HFFc6 (cell line): ENCODE results near the gene CYB561D1. TPM values are rescaled to one million over a fixed set of nuclear protein-coding genes. Genes with fewer than 3 reads are reported as not detected.
"Not testable (repeated sequence)": the region's sequence is repeated elsewhere in the genome, so short reads cannot be mapped to it uniquely, and the experiment has no call there.

ENCODE experiments used
- DNase-seq: peaks from one replicate; pipeline ENCODE4 v3.0.0-alpha.2; 2018
- H3K27ac Mint-ChIP-seq: 2 replicates; pipeline ENCODE4 v1.8.0; 2020; ENCODE audit warnings: mild to moderate bottlenecking, mixed read lengths
- H3K27me3 Mint-ChIP-seq: 2 replicates; pipeline ENCODE4 v1.8.0; 2021; ENCODE audit warnings: mild to moderate bottlenecking, moderate library complexity, mixed read lengths; ENCODE audit not compliant: insufficient read depth
- H3K36me3 Mint-ChIP-seq: 2 replicates; pipeline ENCODE4 v1.8.0; 2021; ENCODE audit warnings: low read depth, mixed read lengths
- H3K4me1 Mint-ChIP-seq: 2 replicates; pipeline ENCODE4 v1.8.0; 2020; ENCODE audit warnings: low read depth, mixed read lengths
- H3K4me3 Mint-ChIP-seq: 2 replicates; pipeline ENCODE4 v1.8.0; 2020; ENCODE audit warnings: mild to moderate bottlenecking, moderate library complexity, mixed read lengths
- H3K9me3 Mint-ChIP-seq: 2 replicates; pipeline ENCODE4 v1.8.0; 2020; ENCODE audit warnings: mild to moderate bottlenecking, mixed read lengths
- CTCF ChIP-seq: fragments of 200-600 bp; sonication (generic); IDR thresholded peaks from 2 replicates; pipeline ENCODE4 v1.5.0; 2021; ENCODE audit warnings: antibody characterized with exemption, mild to moderate bottlenecking
- long read RNA-seq: library from polyadenylated mRNA; unstranded; transcript quantifications from one replicate; pipeline ENCODE4 v2.0.0, GENCODE V29; 2019
- total RNA-seq, 6 experiments: library from RNA; stranded (reverse); fragmentation: NEBNext Ultra II Directional; extraction: Animal tissue kit (Norgen Biotek cat#: 25700); gene quantifications; 2 replicates in 1 of 6; 3 replicates in 5 of 6; pipeline ENCODE4 v1.2.3, GENCODE V29; 2021

CYB561D1 gene
- total RNA-seq: 10 to 100 TPM in 1 of 6 experiments, 1 to 10 TPM in 5; 7.2 to 10.3 (median 8.1) TPM
- long read RNA-seq, full-length matches to known transcripts: 1 of 5 reads
- long read RNA-seq, partial matches to known transcripts: 0 of 5 reads
- long read RNA-seq, other reads (novel, unspliced or antisense): 4 of 5 reads

- TF ChIP-seq CTCF: peak; percentile 96
- H3K9me3 Mint-ChIP-seq: no peaks in the 10 kb centered on the region
- H3K27ac Mint-ChIP-seq: peak within 1 kb of the TSS; percentile 55
- no peaks in the 10 kb centered on the region for H3K27me3 Mint-ChIP-seq
- H3K4me3 Mint-ChIP-seq: peak within 1 kb of the TSS; percentile 96
- no peaks in the 10 kb centered on the region; the same call in 1 of the 2 replicates for H3K36me3 Mint-ChIP-seq
- peak; percentile 69 for DNase-seq
- H3K4me1 Mint-ChIP-seq: peaks cover 42% of the 10 kb centered on the region
Observed at GRCh38 chr1:109493805-109494539, at the start of gene CYB561D1. Gene CYB561D1 (plus strand): TSS chr1:109494094. CDS start chr1:109494140, 46 bp downstream.

- Mint-ChIP-seq H3K9me3 (no peaks in the 10 kb centered on the region), H3K4me3 (no peak overlapping the region), H3K4me1 (peaks cover 8% of the 10 kb centered on the region), H3K27ac (no peak overlapping the region), H3K36me3 (no peaks in the 10 kb centered on the region), H3K27me3 (no peaks in the 10 kb centered on the region)
- TF ChIP-seq CTCF: no peak
- no peak for DNase-seq
Observed at GRCh38 chr1:109444346-109444745, 49.5 kb upstream of the CYB561D1 start.

GRCh38 chr1:109445949-109446695 lies 47.8 kb upstream of the CYB561D1 start:
- not testable (repeated sequence) for H3K9me3 Mint-ChIP-seq, H3K36me3 Mint-ChIP-seq, H3K27me3 Mint-ChIP-seq
- DNase-seq: peak; percentile 91
- Mint-ChIP-seq H3K4me3 (peak overlapping the region; percentile 52), H3K4me1 (peaks cover 16% of the 10 kb centered on the region), H3K27ac (peak overlapping the region; percentile 89)

DNA sequence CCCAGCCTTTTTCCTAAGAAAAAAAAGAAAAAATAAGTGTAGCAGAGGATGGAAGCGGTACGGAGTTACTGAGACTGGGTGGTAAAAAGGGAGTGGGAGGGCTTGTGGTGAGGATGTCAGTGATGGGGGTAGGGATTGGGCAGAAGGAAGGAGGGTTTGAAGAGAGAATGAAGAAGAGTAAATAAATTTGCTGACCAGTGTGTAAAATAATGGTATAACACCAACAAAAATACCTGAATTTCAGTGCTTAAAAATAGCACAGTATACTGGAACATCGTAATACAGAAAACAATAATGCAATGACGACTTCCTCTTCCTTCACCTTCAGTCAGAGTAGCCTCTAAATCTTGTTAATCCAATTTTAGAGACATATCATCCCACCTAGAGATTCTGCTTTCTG lies 46.4 kb upstream of the CYB561D1 start:
- peaks cover 16% of the 10 kb centered on the region for H3K4me1 Mint-ChIP-seq
- H3K27ac Mint-ChIP-seq: no peak overlapping the region; the same call in 1 of the 2 replicates
- no peaks in the 10 kb centered on the region for H3K36me3 Mint-ChIP-seq
- no peaks in the 10 kb centered on the region for H3K27me3 Mint-ChIP-seq
- no peak overlapping the region for H3K4me3 Mint-ChIP-seq
- TF ChIP-seq CTCF: no peak
- DNase-seq: no peak
- H3K9me3 Mint-ChIP-seq: no peaks in the 10 kb centered on the region

DNA sequence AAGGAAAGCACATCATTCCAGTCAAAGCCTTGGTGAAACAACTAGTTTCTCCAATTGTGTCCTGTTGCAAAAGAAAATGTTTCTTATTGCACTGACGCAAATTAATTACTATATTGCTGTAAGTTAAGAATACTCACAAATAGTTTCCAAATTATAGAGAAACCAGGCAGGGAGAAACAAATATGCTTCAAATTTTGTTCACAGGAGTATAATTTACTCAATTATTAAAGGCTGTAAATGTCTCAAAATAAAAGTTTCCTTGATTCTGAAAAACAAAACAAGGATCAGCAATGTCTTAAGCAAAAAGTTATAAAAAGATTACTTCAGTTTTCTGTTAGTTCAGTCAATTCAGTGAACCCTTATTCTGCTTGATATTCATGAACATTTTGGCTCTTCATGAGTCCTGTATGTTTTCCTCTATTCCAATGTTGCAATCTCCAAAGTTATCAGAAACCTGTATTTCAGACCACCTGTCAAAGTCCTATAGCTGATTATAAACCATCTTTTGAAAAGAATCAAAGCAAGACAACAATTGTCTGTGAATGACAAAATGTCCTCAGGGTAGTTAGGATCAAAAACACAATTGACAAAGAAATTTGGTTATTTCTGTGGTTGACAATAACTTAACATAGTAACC lies 39.3 kb upstream of the CYB561D1 start:
- Mint-ChIP-seq H3K36me3 (peaks cover 13% of the 10 kb centered on the region), H3K4me1 (peaks cover 8% of the 10 kb centered on the region; the same call in 1 of the 2 replicates), H3K27me3 (peaks cover 6% of the 10 kb centered on the region), H3K27ac (no peak overlapping the region), H3K4me3 (no peak overlapping the region), H3K9me3 (peaks cover 16% of the 10 kb centered on the region)
- no peak for DNase-seq
- no peak for TF ChIP-seq CTCF
